ENCODE results near the gene IMMP2L. TPM values are rescaled to one million over a fixed set of nuclear protein-coding genes. Genes with fewer than 3 reads are reported as not detected.

The IMMP2L gene
- total RNA-seq, 1 experiment from 2014 or later = 17.2 TPM

GRCh38 chr7:111093496-111093895 is 468.8 kb downstream of the IMMP2L start:
- H3K4me3 ChIP-seq (ENCODE audit: low read length) = no peak overlapping the region
- H2AFZ ChIP-seq (ENCODE audit: low read length) = no peak overlapping the region
- H3K4me1 ChIP-seq (ENCODE audit: low read length) = no peaks in the 10 kb centered on the region
- H3K79me2 ChIP-seq (ENCODE audit: low read length) = no peaks in the 10 kb centered on the region
- H3K9ac ChIP-seq (ENCODE audit: low read length) = no peak overlapping the region
- no peaks in the 10 kb centered on the region for H4K20me1 ChIP-seq (ENCODE audit: insufficient read depth, low read depth, low read length)
- no peaks in the 10 kb centered on the region for H3K36me3 ChIP-seq (ENCODE audit: insufficient read depth, low read length)
- no peak overlapping the region for H3K27ac ChIP-seq (ENCODE audit: low read length)
- H3K9me3 ChIP-seq (ENCODE audit: low read length) = no peaks in the 10 kb centered on the region
- no peaks in the 10 kb centered on the region for H3K27me3 ChIP-seq (ENCODE audit: low read length)
- H3K9me2 ChIP-seq (replicated peaks; ENCODE audit: insufficient read depth, low read length) = no peaks in the 10 kb centered on the region
- DNase-seq = no peak
- H3K4me2 ChIP-seq (ENCODE audit: low read depth, low read length, poor library complexity, severe bottlenecking) = no peak overlapping the region

- Histone ChIP-seq H3K4me1 (ENCODE audit: low read length) (no peaks in the 10 kb centered on the region), H3K9me2 (replicated peaks; ENCODE audit: insufficient read depth, low read length) (no peaks in the 10 kb centered on the region), H3K4me3 (ENCODE audit: low read length) (no peak overlapping the region), H3K9me3 (ENCODE audit: low read length) (no peaks in the 10 kb centered on the region), H4K20me1 (ENCODE audit: insufficient read depth, low read depth, low read length) (no peaks in the 10 kb centered on the region), H3K27ac (ENCODE audit: low read length) (no peak overlapping the region), H3K4me2 (ENCODE audit: low read depth, low read length, poor library complexity, severe bottlenecking) (no peak overlapping the region), H3K9ac (ENCODE audit: low read length) (no peak overlapping the region), H3K79me2 (ENCODE audit: low read length) (no peaks in the 10 kb centered on the region), H3K36me3 (ENCODE audit: insufficient read depth, low read length) (no peaks in the 10 kb centered on the region), H2AFZ (ENCODE audit: low read length) (no peak overlapping the region), H3K27me3 (ENCODE audit: low read length) (no peaks in the 10 kb centered on the region)
- no peak for DNase-seq
Measured at GRCh38 chr7:111092406-111093236, 469.7 kb downstream of the IMMP2L start.

GRCh38 chr7:111091593-111092358 is 470.5 kb downstream of the IMMP2L start:
- Histone ChIP-seq H3K27me3 (ENCODE audit: low read length) (no peaks in the 10 kb centered on the region), H3K36me3 (ENCODE audit: insufficient read depth, low read length) (no peaks in the 10 kb centered on the region), H3K9me3 (ENCODE audit: low read length) (no peaks in the 10 kb centered on the region), H3K4me1 (ENCODE audit: low read length) (no peaks in the 10 kb centered on the region), H3K9ac (ENCODE audit: low read length) (no peak overlapping the region), H3K27ac (ENCODE audit: low read length) (no peak overlapping the region), H3K79me2 (ENCODE audit: low read length) (no peaks in the 10 kb centered on the region), H3K4me3 (ENCODE audit: low read length) (no peak overlapping the region), H3K4me2 (ENCODE audit: low read depth, low read length, poor library complexity, severe bottlenecking) (no peak overlapping the region), H4K20me1 (ENCODE audit: insufficient read depth, low read depth, low read length) (no peaks in the 10 kb centered on the region), H3K9me2 (replicated peaks; ENCODE audit: insufficient read depth, low read length) (no peaks in the 10 kb centered on the region), H2AFZ (ENCODE audit: low read length) (no peak overlapping the region)
- DNase-seq = no peak

GRCh38 chr7:111090846-111091245 is 471.4 kb downstream of the IMMP2L start, which contains the start of gene LRRN3:
LRRN3 (plus strand) TSS chr7:111091127; CDS start chr7:111122773, 31,646 bp downstream.
- Histone ChIP-seq H3K9me2 (replicated peaks; ENCODE audit: insufficient read depth, low read length) (no peaks in the 10 kb centered on the region), H3K36me3 (ENCODE audit: insufficient read depth, low read length) (no peaks in the 10 kb centered on the region), H3K27ac (ENCODE audit: low read length) (no peak within 1 kb of the TSS), H2AFZ (ENCODE audit: low read length) (no peak within 1 kb of the TSS), H3K27me3 (ENCODE audit: low read length) (no peaks in the 10 kb centered on the region), H3K4me1 (ENCODE audit: low read length) (no peaks in the 10 kb centered on the region), H3K9me3 (ENCODE audit: low read length) (no peaks in the 10 kb centered on the region), H3K9ac (ENCODE audit: low read length) (no peak within 1 kb of the TSS), H3K4me2 (ENCODE audit: low read depth, low read length, poor library complexity, severe bottlenecking) (no peak within 1 kb of the TSS), H3K79me2 (ENCODE audit: low read length) (no peaks in the 10 kb centered on the region), H4K20me1 (ENCODE audit: insufficient read depth, low read depth, low read length) (no peaks in the 10 kb centered on the region), H3K4me3 (ENCODE audit: low read length) (no peak within 1 kb of the TSS)
- DNase-seq = no peak

- H3K4me2 ChIP-seq (ENCODE audit: low read depth, low read length, poor library complexity, severe bottlenecking) = no peak overlapping the region
- H3K9me2 ChIP-seq (replicated peaks; ENCODE audit: insufficient read depth, low read length) = no peaks in the 10 kb centered on the region
- H3K36me3 ChIP-seq (ENCODE audit: insufficient read depth, low read length) = no peaks in the 10 kb centered on the region
- no peak overlapping the region for H3K9ac ChIP-seq (ENCODE audit: low read length)
- no peak overlapping the region for H3K27ac ChIP-seq (ENCODE audit: low read length)
- H3K9me3 ChIP-seq (ENCODE audit: low read length) = no peaks in the 10 kb centered on the region
- H3K4me3 ChIP-seq (ENCODE audit: low read length) = no peak overlapping the region
- H3K4me1 ChIP-seq (ENCODE audit: low read length) = no peaks in the 10 kb centered on the region
- H3K27me3 ChIP-seq (ENCODE audit: low read length) = no peaks in the 10 kb centered on the region
- H4K20me1 ChIP-seq (ENCODE audit: insufficient read depth, low read depth, low read length) = no peaks in the 10 kb centered on the region
- peak; percentile 76 for DNase-seq
- no peaks in the 10 kb centered on the region for H3K79me2 ChIP-seq (ENCODE audit: low read length)
- H2AFZ ChIP-seq (ENCODE audit: low read length) = no peak overlapping the region
Measured at GRCh38 chr7:111089822-111090426, 472.4 kb downstream of the IMMP2L start.

GRCh38 chr7:111088328-111088727 is 474.0 kb downstream of the IMMP2L start:
- H4K20me1 ChIP-seq (ENCODE audit: insufficient read depth, low read depth, low read length) = no peaks in the 10 kb centered on the region
- H3K9me2 ChIP-seq (replicated peaks; ENCODE audit: insufficient read depth, low read length) = no peaks in the 10 kb centered on the region
- no peak overlapping the region for H3K9ac ChIP-seq (ENCODE audit: low read length)
- no peaks in the 10 kb centered on the region for H3K36me3 ChIP-seq (ENCODE audit: insufficient read depth, low read length)
- no peak overlapping the region for H3K4me3 ChIP-seq (ENCODE audit: low read length)
- no peak for DNase-seq
- no peaks in the 10 kb centered on the region for H3K79me2 ChIP-seq (ENCODE audit: low read length)
- H3K4me2 ChIP-seq (ENCODE audit: low read depth, low read length, poor library complexity, severe bottlenecking) = no peak overlapping the region
- H3K9me3 ChIP-seq (ENCODE audit: low read length) = no peaks in the 10 kb centered on the region
- H3K27ac ChIP-seq (ENCODE audit: low read length) = no peak overlapping the region
- H3K4me1 ChIP-seq (ENCODE audit: low read length) = no peaks in the 10 kb centered on the region
- H3K27me3 ChIP-seq (ENCODE audit: low read length) = no peaks in the 10 kb centered on the region
- no peak overlapping the region for H2AFZ ChIP-seq (ENCODE audit: low read length)

GRCh38 chr7:111086532-111086931 is 475.8 kb downstream of the IMMP2L start:
- Histone ChIP-seq H3K27ac (ENCODE audit: low read length) (no peak overlapping the region), H3K27me3 (ENCODE audit: low read length) (no peaks in the 10 kb centered on the region), H2AFZ (ENCODE audit: low read length) (no peak overlapping the region), H3K9ac (ENCODE audit: low read length) (no peak overlapping the region), H3K36me3 (ENCODE audit: insufficient read depth, low read length) (no peaks in the 10 kb centered on the region), H3K4me1 (ENCODE audit: low read length) (no peaks in the 10 kb centered on the region), H3K79me2 (ENCODE audit: low read length) (no peaks in the 10 kb centered on the region), H3K4me2 (ENCODE audit: low read depth, low read length, poor library complexity, severe bottlenecking) (no peak overlapping the region), H3K4me3 (ENCODE audit: low read length) (no peak overlapping the region), H3K9me3 (ENCODE audit: low read length) (no peaks in the 10 kb centered on the region), H4K20me1 (ENCODE audit: insufficient read depth, low read depth, low read length) (no peaks in the 10 kb centered on the region), H3K9me2 (replicated peaks; ENCODE audit: insufficient read depth, low read length) (no peaks in the 10 kb centered on the region)
- no peak for DNase-seq

- no peaks in the 10 kb centered on the region for H3K36me3 ChIP-seq (ENCODE audit: insufficient read depth, low read length)
- no peaks in the 10 kb centered on the region for H4K20me1 ChIP-seq (ENCODE audit: insufficient read depth, low read depth, low read length)
- no peak overlapping the region for H3K4me3 ChIP-seq (ENCODE audit: low read length)
- DNase-seq = no peak
- 0 out of 2 replicates have a peak, but pooled peaks cover 3% of the 10 kb centered on the region for H3K9me3 ChIP-seq (ENCODE audit: low read length)
- no peaks in the 10 kb centered on the region for H3K4me1 ChIP-seq (ENCODE audit: low read length)
- H3K79me2 ChIP-seq (ENCODE audit: low read length) = no peaks in the 10 kb centered on the region
- no peaks in the 10 kb centered on the region for H3K9me2 ChIP-seq (replicated peaks; ENCODE audit: insufficient read depth, low read length)
- no peak overlapping the region for H3K9ac ChIP-seq (ENCODE audit: low read length)
- H3K27ac ChIP-seq (ENCODE audit: low read length) = no peak overlapping the region
- H3K4me2 ChIP-seq (ENCODE audit: low read depth, low read length, poor library complexity, severe bottlenecking) = no peak overlapping the region
- H3K27me3 ChIP-seq (ENCODE audit: low read length) = no peaks in the 10 kb centered on the region
- no peak overlapping the region for H2AFZ ChIP-seq (ENCODE audit: low read length)
Measured at GRCh38 chr7:111085356-111085755, 476.9 kb downstream of the IMMP2L start.

All from Karpas-422 (cell line).